Activated CD8-positive, alpha-beta memory T cell treated with anti-CD3 and anti-CD28 coated beads for 1 hour (primary cell): ENCODE measurements around the gene SLC7A5.
A peak's percentile ranks its signal among the peaks of the same experiment; 100 is the strongest.
"Not testable (repeated sequence)": the region's sequence is repeated elsewhere in the genome, so short reads cannot be mapped to it uniquely, and the experiment has no call there.

ENCODE experiments used
- DNase-seq, 2 donors: peaks; one replicate each; pipeline ENCODE4 v3.0.0-alpha.2; 2020; ENCODE audit warnings: low read depth in 1 of 2; ENCODE audit errors: extremely low read depth in 1 of 2

SLC7A5 gene

DNA sequence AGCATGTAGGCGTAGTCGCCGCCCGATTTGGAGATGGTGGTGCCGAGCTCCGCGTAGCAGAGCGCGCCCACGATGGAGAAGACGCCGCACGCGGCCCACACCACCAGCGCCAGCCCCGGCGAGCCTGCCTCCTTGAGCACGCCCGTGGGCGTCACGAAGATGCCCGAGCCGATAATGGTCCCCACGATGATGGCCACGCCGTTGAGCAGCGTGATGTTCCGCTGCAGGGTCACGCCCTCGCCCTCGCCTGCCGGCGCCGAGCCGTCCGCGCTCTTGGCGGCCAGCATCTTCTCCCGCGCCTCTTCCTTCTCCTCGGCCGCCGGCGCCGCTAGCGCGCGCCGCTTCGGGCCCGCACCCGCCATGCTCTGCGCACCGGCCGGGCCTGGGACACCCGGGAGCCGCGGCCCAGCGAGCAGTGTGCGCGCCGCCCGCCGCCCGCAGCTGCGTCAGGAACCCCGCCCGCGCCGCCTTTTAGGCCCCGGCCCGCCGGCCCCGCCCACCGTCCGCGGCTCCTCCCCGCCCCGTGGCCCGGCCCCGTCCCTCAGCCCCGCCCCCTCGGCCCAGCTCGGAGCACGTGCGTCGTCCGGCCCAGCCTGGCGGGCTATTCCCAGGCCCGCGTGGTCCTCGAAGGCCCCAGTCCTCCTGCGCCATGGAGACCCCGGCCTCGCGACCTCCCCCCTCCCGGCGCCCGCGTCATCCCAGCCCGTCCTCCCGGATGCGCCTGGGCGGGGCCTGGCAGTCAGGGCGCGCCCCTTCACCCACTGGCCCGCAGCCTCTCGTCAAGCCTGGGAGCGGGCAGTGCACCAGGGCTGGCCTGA, at the start of gene SLC7A5:
Gene SLC7A5, minus strand, starts transcription at position 447 of the 818 bp plus-strand sequence. Its CDS starts 85 bp downstream, at position 362.
- peak; percentile 59 to 83 for DNase-seq

DNA sequence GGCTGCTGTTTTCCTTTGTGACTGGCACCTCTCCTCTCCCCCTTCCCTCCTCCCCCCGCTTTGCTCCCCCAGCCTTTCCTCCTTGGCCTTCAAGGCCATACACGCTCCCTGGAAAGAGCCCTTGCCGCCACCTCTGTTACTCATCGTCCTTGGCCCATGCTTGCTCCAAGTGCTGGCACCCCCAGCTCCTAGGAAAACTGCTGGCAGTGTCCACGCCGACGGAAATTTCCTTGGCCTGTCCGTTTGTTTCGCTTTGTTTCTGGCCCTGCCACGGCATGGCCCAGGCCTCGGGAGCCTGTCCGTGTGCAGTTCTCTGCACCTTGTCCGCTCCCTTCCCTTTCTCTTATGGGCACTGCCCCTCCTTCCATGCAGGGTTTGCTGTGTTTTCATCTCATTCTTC, 49.0 kb upstream of the SLC7A5 start:
- no peak for DNase-seq

DNA sequence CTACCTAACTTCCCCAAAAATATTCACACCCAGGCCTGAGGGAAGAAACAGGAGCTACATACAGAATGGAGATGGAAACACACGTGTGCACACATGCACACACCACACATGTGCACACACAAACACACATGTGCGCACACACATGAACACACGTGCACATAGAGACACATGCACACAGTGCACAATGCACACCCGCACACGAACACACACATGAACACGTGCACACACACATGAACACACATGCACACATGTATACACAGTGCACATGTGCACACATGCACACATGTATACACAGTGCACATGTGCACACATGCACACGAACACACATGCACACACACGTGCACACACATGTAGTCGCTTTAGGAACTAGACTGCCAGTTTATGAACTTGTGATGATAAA, 48.2 kb upstream of the SLC7A5 start:
- DNase-seq, result no peak

DNA sequence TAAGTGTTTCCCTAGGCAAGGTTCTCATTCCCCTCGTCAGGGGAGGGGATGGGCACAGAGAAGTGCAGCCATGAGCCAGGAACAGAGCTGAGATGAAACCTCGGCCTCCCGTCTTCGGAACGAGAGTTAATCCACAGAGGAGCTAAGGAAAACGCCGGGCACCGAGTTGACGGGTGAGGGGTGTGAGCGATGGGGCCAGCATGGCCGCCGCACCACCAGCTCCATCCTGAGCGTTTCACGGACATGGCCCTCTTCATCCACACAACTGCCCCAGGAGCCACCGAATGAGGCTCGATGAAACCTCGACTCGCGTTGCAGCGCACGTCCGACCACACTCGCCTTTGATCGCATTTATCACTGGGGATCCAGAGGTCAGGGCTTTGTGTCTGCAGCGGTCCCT, 45.5 kb upstream of the SLC7A5 start:
- DNase-seq, result no peak

DNA sequence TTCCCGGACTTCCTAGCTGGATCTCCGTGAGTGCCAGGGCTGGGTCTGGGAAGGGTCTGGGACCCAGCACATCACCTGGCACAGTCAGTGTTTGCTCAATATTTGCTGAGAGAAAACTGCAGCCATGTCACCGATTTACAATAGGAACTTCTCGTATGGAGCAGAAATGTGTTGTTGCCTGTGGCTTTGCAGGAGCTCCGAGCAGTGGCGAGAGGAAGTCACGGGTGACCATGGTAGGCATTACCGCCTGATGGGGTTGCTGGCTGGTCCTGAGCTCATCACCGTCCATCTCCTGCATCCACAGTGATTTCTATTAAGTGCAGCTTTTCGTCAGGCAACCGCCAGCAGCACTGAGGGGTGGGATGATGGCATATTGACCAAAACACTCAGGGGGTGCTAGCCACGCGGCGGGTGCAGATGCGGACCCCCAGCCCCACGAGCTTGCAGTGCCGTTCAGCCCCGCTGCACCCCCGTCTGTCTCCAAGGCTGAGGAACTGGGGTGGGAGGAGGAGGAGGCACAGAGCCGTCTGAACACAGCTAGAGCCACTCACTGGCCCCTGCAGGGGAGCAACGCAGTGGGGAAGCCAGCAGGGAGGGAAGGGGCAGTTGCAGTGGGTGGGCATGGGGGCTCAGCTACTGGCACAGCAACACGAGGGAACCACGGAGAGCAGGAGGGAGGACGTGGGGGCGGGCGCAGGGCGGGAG, 44.9 kb upstream of the SLC7A5 start:
- not testable (repeated sequence) for DNase-seq

DNA sequence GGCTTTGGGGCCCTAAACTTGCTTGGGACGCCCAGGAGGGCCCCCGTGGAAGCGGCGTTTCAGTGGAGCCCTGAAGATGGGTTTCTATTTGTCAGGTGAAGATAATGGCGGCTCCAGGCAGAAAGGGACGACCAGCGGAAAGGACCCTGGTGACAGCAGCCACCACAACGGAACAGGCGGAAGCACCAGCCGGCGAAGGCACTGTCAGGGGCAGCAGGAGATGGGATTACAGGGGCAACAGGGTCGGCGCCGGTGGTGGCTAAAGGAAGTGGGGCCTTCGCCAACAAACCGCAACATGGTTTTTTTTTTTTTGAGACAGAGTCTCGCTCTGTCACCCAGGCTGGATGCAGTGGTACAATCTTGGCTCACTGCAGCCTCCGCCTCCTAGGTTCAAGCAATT, 43.4 kb upstream of the SLC7A5 start:
- DNase-seq, result not testable (repeated sequence)

DNA sequence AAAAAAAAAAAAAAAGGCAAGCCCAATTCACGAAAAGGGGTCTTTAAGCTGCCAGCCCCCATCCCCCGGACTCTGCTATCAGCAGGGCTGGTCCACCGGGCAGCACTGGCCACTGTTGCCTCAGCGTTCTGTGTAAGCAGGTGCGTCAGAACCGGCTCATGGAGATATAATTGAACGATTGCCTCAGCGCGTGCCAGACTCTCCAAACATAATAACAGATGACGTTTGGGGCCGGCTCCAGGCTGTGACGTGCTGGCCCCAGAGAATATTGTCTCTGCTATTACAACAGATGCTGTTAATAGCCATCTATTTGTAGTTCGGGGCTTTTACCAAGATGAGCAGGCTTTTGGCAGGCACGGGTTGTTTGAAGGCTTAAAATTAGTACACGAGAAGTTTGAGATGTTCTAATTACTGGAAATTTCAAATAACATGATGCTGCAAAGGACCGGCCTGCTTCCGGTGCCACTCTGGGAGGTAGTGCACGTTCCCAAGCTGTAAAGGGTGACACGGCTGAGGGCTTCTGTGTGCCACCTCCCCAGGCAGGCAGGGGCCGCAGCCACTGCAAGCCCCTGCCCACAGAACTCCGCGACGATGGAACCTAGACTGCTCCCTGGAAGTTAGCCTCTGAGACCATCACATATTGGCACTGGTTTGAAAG, 41.9 kb upstream of the SLC7A5 start:
- DNase-seq, result not testable (repeated sequence)

DNA sequence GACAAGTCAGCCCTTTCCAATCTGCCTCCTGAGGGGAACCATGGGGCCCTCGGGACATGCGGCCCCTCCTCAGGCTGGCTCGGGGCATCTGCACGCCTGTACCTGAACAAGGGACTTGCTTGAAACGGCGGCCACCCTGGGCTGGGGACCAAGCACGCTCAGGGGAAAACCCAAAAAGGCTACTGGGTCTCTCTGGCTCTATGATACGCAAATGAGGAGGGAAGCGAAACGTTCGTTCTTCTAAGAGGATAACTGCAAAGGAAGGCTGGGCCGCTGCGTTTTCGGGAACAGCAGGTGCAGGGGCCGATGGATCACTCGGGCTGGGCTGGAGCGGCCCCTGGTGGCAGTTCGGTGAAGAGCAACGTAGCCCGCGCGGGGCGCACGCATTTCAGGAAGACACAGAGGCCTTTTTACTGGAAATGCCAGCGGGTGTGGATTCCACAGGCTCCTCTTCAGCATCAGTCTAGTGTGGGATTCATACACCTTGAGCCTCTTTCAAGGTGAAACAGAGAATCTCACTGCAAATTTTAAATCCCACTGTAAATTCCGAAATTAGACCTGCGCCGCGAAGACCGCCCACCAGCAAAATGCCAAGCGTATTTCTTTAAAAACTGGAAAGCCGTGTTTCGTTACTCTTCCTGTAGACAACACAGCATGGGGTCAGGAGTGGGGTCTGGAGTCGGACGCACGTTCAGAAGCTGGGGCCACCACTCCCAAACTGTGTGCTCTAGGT, 40.1 kb upstream of the SLC7A5 start:
- DNase-seq, result peak; percentile 40 to 67

DNA sequence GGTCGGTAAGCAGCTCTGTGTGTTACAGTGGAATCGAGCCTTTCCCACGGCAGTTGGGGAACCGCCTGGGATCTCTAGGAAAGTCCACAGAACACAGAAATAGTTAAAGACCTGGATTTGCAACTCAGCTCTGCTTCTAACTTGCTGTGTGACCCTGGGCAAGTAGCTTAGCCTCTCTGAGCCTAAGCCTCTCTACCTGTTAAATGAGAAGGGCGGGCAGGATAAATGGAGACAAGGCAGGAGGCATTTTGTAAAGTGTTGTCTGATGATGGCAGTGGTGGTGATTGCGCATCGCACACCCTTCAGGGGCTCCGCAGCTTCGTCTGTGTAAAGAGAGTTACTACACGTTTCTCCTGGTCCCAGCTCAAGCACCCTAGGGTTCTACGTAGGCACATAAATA, 38.8 kb upstream of the SLC7A5 start:
- not testable (repeated sequence) for DNase-seq

DNA sequence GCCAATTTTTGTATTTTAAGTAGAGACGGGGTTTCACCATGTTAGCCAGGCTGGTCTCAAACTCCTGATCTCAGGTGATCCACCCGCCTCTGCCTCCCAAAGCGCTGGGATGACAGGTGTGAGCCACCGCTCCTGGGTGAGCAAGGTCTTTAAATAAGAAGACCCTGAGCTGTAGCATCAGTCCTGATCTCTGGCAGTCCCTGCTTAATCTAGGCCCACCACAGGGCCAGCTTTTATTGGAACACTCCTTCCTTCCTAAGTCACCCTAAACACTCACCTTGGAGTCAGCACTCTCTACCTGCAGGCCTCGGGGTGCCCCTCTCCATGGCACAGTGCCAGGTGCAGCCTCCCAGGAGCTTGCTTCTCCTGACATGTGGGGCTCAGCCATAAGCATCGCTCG, 36.2 kb upstream of the SLC7A5 start:
- not testable (repeated sequence) for DNase-seq

DNA sequence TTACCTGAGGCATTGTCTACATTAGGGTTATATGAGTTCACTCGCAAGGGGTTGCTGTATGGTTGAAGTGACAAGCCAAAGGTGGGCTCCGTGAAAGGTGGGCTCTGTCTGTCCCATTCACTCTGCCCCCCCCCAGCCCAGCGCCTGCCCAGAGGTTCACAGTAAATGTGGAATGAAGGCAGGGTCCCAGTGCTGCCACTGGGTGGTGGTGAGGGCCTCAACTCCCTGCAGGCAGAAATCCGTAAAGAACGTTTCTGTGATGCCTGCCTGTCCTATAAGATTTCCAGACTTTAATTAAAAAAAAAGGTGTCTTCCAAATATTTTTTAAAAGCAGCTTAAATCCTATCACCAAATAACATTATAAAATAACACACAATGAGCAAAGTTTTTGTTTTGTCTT, 35.7 kb upstream of the SLC7A5 start:
- not testable (repeated sequence) for DNase-seq

DNA sequence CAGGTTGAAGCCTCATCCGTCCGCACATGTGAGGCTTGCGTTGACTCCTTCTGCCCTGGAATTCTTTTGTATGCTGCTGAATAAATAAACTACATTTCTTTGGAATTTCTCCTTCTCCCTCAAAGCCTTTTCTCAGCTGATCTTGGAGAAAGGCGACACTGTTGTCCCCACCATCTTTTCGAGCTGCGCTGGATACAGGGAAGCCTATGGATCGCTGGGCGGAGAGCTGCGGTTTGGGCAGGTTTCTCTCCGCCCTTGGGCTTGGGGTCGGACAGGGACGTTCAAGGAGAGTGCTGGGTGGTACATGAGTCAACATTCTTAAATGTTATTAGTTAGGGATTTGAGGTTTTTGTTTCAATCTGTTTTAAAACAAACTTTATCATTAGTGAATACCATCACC, 31.2 kb upstream of the SLC7A5 start:
- DNase-seq, result not testable (repeated sequence)

DNA sequence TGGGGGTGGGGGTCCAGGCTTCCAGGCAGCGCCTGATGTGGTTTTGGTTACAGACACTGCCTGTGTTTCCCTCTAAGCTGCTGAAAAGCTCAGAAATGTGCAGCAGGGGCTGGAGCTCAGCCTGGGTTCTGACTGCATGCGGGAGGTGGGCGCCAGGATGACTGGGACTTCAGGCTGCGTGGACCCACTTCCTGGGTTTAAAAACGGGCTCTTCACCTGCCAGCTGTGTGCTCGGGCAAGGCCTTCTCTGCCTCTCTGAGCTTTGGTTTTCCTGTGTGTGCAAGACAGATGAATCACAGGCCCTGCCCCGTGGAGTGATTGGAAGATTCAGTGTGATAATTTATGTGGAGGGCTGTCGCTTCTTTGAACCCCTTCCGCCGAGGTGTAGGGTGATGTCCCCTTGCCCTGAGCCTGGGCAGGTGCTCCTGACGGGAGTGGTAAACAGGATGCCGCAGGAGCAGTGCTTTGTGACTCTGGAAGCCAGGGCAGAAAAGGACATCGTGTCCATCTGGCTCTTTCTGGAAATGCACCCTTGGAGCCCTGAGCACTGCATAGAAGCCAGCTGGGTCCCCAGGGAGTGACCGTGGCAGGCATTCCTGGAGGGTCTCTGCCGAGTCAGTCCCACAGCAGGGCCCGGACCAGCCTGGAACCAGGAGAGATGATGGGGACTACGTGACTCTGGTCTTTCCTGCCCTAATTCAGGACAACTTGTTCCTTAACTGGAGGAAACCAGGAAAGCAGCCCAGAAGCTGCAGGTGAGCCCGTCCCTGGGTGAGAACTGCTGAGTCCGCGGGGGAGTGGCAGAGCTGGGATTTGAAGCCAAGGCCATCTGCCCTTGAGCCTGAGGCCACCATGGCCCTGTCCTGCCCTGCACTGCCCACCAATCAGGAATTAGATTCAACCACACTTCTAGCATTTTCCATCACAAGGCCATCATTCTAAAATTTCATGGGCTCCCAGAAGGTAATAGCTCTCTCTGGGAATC, 28.5 kb upstream of the SLC7A5 start:
- peak; percentile 15 to 17 for DNase-seq

DNA sequence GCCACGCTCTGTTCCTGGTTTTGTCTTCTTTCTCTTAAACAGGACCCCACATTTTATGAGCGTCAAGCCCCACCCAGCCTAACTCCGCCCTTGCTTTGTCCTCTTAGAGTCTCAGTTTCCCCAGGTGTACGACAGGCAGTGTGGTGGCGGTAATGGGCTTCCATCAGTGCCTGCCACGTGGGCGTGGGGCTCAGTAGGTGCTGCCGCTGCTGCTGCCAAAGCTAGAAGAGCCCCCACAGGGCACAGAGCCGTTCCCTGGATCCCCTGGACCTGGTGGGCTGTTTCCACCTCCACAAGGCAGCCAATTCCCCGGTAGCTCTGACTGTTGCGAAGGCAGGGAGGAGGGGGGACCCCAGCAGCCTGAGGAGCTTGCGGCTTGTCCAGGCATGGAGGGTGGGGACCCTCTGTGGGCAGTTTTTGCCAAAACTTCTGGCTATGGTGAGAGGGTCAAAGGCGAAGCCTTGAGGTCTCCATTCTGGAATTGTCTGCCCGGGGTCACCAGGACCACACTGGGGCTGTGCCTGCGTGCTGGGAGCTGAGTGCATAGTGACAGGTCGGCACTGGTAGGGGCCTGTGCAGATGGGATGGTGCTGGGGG, 27.7 kb upstream of the SLC7A5 start:
- not testable (repeated sequence) for DNase-seq

DNA sequence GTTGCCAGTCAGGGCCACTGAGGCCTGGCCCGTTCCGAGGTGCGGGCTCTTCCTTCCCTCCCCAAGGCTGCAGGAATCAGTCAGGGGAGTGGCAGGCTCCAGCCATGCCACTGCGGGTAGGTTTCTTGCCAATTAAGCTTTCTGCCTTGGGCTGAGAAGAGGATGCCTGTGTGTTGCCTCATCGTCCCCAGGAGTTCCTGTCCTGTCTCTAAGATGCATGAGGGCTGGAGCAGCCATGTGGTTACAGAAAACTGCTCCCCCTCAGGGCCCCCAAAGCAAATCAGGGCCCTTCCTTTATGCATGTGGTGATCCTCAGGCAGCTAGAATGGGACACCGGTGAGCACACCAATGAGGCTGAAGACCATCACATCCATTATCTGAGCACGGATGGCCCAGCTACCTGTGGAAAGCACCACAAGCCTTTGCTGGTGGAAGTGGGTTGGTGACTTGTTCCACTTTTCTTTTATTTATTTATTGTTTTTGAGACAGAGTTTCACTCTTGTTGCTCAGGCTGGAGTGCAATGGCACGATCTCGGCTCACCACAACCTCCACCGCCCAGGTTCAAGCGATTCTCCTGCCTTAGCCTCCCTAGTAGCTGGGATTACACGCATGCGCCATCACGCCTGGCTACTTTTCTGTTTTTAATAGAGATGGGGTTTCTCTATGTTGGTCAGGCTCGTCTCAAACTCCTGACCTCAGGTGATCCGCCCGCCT, 27.0 kb upstream of the SLC7A5 start:
- DNase-seq, result not testable (repeated sequence)

DNA sequence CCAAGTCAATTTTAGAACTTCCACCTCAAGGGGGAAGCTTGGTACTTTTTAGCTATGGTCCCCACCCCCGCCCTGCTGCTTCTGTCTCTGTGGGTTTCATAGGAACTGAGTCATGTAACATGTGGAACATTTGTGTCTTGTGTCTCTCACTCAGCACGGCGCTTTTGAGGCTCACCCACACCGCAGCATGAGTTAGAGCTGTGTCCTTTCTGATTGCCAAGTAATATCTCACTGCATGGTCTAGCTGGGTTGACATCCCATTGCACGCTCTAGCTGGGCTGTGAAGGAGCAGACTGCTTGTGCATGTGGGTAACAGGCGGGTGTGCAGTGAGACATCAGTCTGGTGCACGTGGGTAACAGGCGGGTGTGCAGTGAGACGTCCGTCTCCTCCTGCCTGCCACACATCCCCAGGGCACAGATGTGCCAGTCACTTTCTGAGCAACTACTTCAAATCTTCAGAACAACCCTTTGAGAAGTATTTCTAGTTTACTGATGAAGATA, 26.4 kb upstream of the SLC7A5 start:
- peak; percentile 44 to 46 for DNase-seq

DNA sequence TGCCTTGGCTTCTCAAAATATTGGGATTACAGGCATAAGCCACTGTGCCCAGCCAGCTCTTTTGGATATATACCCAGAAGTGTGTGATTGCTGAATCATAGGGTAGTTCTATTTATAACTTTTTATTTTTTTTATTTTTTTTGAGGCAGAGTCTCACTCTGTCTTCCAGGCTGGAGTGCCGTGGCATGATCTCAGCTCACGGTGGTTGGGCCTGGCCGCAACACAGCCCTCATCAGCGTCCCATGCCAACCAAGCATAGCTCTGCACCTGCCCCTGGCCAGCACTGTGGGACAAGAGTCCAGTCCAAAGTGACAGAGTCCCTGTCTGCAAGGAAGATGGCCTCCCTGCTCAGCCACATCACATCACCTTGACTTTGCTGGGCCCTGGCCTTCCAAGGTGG, 24.7 kb upstream of the SLC7A5 start:
- DNase-seq, result not testable (repeated sequence)

DNA sequence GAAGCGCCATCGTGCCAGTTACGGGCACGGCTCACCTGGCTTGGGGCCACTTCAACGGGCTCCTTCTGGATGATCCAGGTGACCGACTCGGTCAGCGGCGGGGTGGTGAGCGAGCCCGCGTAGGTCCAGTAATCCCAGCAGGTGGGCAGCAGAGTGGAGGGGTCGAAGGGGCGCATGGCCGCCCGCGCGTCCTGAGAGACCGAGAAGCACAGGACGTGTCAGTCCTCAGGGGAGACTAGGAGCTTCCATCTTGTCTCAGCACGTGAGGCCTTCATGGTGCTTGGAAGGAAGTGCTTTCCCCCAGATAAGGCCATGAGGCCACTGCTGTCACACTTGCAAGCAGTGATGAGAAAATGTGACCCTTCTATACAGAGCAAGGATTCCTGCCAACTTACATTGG, 22.5 kb upstream of the SLC7A5 start:
- no peak for DNase-seq
